SK-N-SH (cell line): ENCODE results near the gene CLIC3. TPM values are rescaled to one million over a fixed set of nuclear protein-coding genes. Genes with fewer than 3 reads are reported as not detected.

ENCODE experiments used
- CTCF ChIA-PET: fragments of 300-600, 350-600 bp; formaldehyde crosslinking; extraction: SDS; loops from one replicate; lab custom pipeline; 2021; lab: Yijun Ruan, JAX
- POLR2A ChIA-PET: fragments of 350-600 bp; sonication (Branson Sonifier 250); formaldehyde crosslinking; extraction: SDS; loops from one replicate; lab custom pipeline; 2020; ENCODE audit warnings: antibody characterized with exemption, inconsistent platforms; lab: Yijun Ruan, JAX
- DNase-seq: peaks from one replicate; pipeline ENCODE4 v3.0.0; 2012
- H2AFZ ChIP-seq: fragments of 200-600 bp; sonication (generic); 2 replicates; pipeline ENCODE4 v1.8.1; 2016; ENCODE audit warnings: antibody characterized with exemption, mild to moderate bottlenecking, low read depth
- H3F3A ChIP-seq: fragments of 200-600 bp; sonication (generic); replicated peaks from 2 replicates; pipeline ENCODE3; 2016; ENCODE audit warnings: antibody characterized with exemption, mild to moderate bottlenecking; ENCODE audit not compliant: insufficient read depth
- H3K27ac ChIP-seq, 2 experiments: fragments of 200-500 bp in 1 of 2; fragments of 200-600 bp in 1 of 2; sonication (Bioruptor generic) in 1 of 2; sonication (generic), shearing (Covaris generic) in 1 of 2; 2 replicates each; pipeline versions ENCODE4 v1.5.1 to v1.6.1; 2014 to 2016; ENCODE audit warnings: low read depth in 2 of 2, inconsistent platforms in 1 of 2, low read length in 1 of 2, mild to moderate bottlenecking in 1 of 2, mixed read lengths in 1 of 2
- H3K27me3 ChIP-seq: fragments of 200-600 bp; sonication (generic), shearing (Covaris generic); 2 replicates; pipeline ENCODE4 v1.6.1; 2016; ENCODE audit warnings: mixed run types; ENCODE audit not compliant: insufficient read depth
- H3K36me3 ChIP-seq, 2 experiments: fragments of 200-500 bp in 1 of 2; fragments of 200-600 bp in 1 of 2; sonication (Bioruptor generic) in 1 of 2; sonication (generic) in 1 of 2; replicated peaks in 1 of 2; 2 replicates each; pipeline versions ENCODE3 to v1.5.1; 2014 to 2016; ENCODE audit warnings: low read length in 1 of 2, mild to moderate bottlenecking in 1 of 2; ENCODE audit not compliant: insufficient read depth in 2 of 2, control insufficient read depth in 1 of 2
- H3K4me1 ChIP-seq, 2 experiments: fragments of 200-500 bp in 1 of 2; fragments of 200-600 bp in 1 of 2; sonication (Bioruptor generic) in 1 of 2; sonication (generic), shearing (Covaris generic) in 1 of 2; 2 replicates each; pipeline versions ENCODE4 v1.5.1 to v1.6.1; 2014 to 2016; ENCODE audit warnings: low read depth in 1 of 2, low read length in 1 of 2, mixed run types in 1 of 2; ENCODE audit not compliant: insufficient read depth in 2 of 2, control insufficient read depth in 1 of 2
- H3K4me2 ChIP-seq: fragments of 200-600 bp; sonication (generic), shearing (Covaris generic); 2 replicates; pipeline ENCODE4 v1.6.1; 2017; ENCODE audit warnings: mixed run types
- H3K4me3 ChIP-seq, 2 experiments: fragments of 200-500 bp in 1 of 2; fragments of 200-600 bp in 1 of 2; sonication (Bioruptor generic) in 1 of 2; sonication (generic), shearing (Covaris generic) in 1 of 2; 2 replicates each; pipeline versions ENCODE4 v1.5.1 to v1.8.1; 2014 to 2016; ENCODE audit warnings: low read depth in 2 of 2, inconsistent platforms in 1 of 2, low read length in 1 of 2, mild to moderate bottlenecking in 1 of 2, mixed read lengths in 1 of 2, moderate library complexity in 1 of 2
- H3K79me2 ChIP-seq: fragments of 200-600 bp; sonication (generic); 2 replicates; pipeline ENCODE4 v1.8.1; 2017; ENCODE audit warnings: mild to moderate bottlenecking; ENCODE audit not compliant: insufficient read depth
- H3K9ac ChIP-seq: fragments of 200-600 bp; sonication (generic); 2 replicates; pipeline ENCODE4 v1.6.1; 2017; ENCODE audit warnings: mixed run types
- H3K9me2 ChIP-seq: fragments of 200-600 bp; sonication (generic); 2 replicates; pipeline ENCODE4 v1.6.1; 2017; ENCODE audit warnings: mixed run types
- H3K9me3 ChIP-seq: fragments of 200-600 bp; sonication (generic); 2 replicates; pipeline ENCODE4 v1.6.1; 2017; ENCODE audit warnings: mixed run types, mild to moderate bottlenecking, moderate library complexity
- H4K20me1 ChIP-seq: fragments of 200-600 bp; sonication (generic); 2 replicates; pipeline ENCODE4 v1.6.1; 2017; ENCODE audit warnings: mild to moderate bottlenecking, mixed run types; ENCODE audit not compliant: insufficient read depth
- CHD2 ChIP-seq: fragments of 150-350 bp; IDR thresholded peaks from 2 replicates; pipeline ENCODE4 v1.6.1; 2018; ENCODE audit warnings: low read length; ENCODE audit not compliant: partially characterized antibody
- ELF1 ChIP-seq: IDR thresholded peaks from 2 replicates; pipeline ENCODE4 v1.4.0; 2012
- EZH2phosphoT487 ChIP-seq: fragments of 200-600 bp; sonication (generic); IDR thresholded peaks from 2 replicates; pipeline ENCODE4 v1.6.1; 2017; ENCODE audit warnings: low read depth, mixed run types, mild to moderate bottlenecking, antibody characterized with exemption, moderate library complexity, borderline replicate concordance
- FOXM1 ChIP-seq: IDR thresholded peaks from 2 replicates; pipeline ENCODE4 v1.4.0; 2012; ENCODE audit warnings: low read depth, mild to moderate bottlenecking
- GATA2 ChIP-seq: sonication (generic); formaldehyde crosslinking; IDR thresholded peaks from 2 replicates; pipeline ENCODE4 v1.5.0; 2020; ENCODE audit warnings: mild to moderate bottlenecking, missing genetic modification reagents
- MEF2A ChIP-seq: IDR thresholded peaks from 2 replicates; pipeline ENCODE4 v1.4.0; 2012; ENCODE audit warnings: low read depth, borderline replicate concordance
- MXI1 ChIP-seq: IDR thresholded peaks from 2 replicates; pipeline ENCODE4 v1.6.1; 2012; ENCODE audit warnings: mild to moderate bottlenecking, low read depth, low read length, improper control_type of control experiment
- NFIC ChIP-seq: IDR thresholded peaks from 2 replicates; pipeline ENCODE4 v1.4.0; 2012; ENCODE audit warnings: borderline replicate concordance
- RCOR1 ChIP-seq: fragments of 150-350 bp; IDR thresholded peaks from 2 replicates; pipeline ENCODE4 v1.6.1; 2017; ENCODE audit warnings: antibody characterized with exemption, low read length
- TAF1 ChIP-seq: IDR thresholded peaks from 2 replicates; pipeline ENCODE4 v1.6.1; 2012; ENCODE audit warnings: low read depth, mild to moderate bottlenecking, low read length, moderate library complexity, borderline replicate concordance
- TEAD4 ChIP-seq: IDR thresholded peaks from 2 replicates; pipeline ENCODE4 v1.4.0; 2012; ENCODE audit warnings: mild to moderate bottlenecking, borderline replicate concordance; ENCODE audit not compliant: insufficient read depth
- WGBS: methylation state at CpG from one replicate; pipeline ENCODE4 v1.1.6; 2017; ENCODE audit warnings: low lambda C conversion rate; 5-methylcytosine and 5-hydroxymethylcytosine counted together
- polyA plus RNA-seq, 3 experiments: library from polyadenylated mRNA; depleted of rRNA; stranded (reverse); fragments of >200 nt; gene quantifications; 2 replicates each; pipeline ENCODE4 v1.2.3, GENCODE V29; 2012
- TF ChIP-seq, protein P1 (sequence below): IDR thresholded peaks from 2 replicates; pipeline ENCODE4; 2012
- TF ChIP-seq, protein P2 (sequence below): IDR thresholded peaks from 2 replicates; pipeline ENCODE4 v1.4.0; 2012; ENCODE audit warnings: low read depth, borderline replicate concordance
- TF ChIP-seq, protein P3 (sequence below): fragments of 150-350 bp; IDR thresholded peaks from 2 replicates; pipeline ENCODE4 v1.6.1; 2016; ENCODE audit warnings: mild to moderate bottlenecking, low read depth, low read length

CLIC3 gene
- polyA plus RNA-seq, 1 of the 3 experiments (the other 2 are of a cell fraction), result 1.0 TPM

DNA sequence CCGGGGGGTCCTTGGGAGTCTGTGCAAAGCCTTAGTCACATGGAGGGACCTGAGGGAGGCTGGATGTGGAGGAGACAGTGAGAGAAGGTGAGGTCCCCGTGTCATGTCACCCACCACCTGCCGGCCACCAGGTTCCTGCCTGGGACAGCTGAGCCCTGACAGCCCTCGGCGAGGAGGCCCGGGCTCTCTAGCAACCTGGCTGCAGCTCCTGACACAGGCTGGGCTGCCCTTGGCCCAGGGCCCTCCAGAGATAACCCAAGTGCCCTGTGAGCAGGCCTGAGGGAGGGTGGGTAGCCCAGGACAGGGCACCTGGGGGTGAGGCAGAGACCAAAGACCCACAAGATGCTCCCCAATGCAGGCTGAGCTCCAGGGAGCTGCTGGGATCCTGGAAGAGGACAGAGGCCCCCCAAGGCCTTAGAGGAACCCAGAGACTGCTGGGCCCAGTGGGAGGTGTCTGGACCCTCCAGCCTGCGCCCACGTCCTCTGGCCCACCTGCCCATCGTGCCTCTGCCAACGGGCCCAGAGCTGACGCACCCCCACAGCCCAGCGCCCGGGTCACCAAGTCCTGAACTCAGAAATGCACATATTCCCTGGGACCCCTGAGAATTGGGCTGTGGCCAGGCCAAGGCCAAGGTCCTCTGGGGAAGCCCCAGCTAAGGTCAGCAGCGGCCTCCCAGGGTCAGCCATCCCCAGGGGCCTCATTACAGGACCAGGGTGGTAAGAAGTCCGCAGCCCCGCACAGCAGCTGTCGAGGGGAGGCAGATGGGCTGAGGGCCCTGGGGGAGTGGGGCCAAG, 27.8 kb downstream of the CLIC3 start:
- Histone ChIP-seq H3K36me3 (no peaks in the 10 kb centered on the region), H3K4me2 (no peak overlapping the region), H3K4me3 (no peak overlapping the region), H3K79me2 (no peaks in the 10 kb centered on the region), H3K9me3 (no peaks in the 10 kb centered on the region), H3K9ac (no peak overlapping the region), H2AFZ (no peak overlapping the region), H4K20me1 (no peaks in the 10 kb centered on the region), H3K9me2 (no peaks in the 10 kb centered on the region), H3K4me1 (peaks cover 0 to 2% of the 10 kb centered on the region in 2 experiments; a peak in 1 of 4 replicates), H3F3A (no peaks in the 10 kb centered on the region), H3K27me3 (no peaks in the 10 kb centered on the region), H3K27ac (no peak overlapping the region)
- CTCF ChIA-PET, result interaction anchor here (1.1 to 1.8 kb wide), 3 partner anchors 21 to 67 kb away, joined by 3 to 4 read pairs (median 3); no protein-coding TSS in a partner anchor
- TF ChIP-seq CHD2 (no peak), RCOR1 (no peak), ELF1 (no peak), TAF1 (no peak), FOXM1 (no peak), TEAD4 (no peak), GATA2 (no peak), EZH2phosphoT487 (no peak), MXI1 (no peak), NFIC (no peak), MEF2A (no peak)
- TF ChIP-seq, protein P1, sequence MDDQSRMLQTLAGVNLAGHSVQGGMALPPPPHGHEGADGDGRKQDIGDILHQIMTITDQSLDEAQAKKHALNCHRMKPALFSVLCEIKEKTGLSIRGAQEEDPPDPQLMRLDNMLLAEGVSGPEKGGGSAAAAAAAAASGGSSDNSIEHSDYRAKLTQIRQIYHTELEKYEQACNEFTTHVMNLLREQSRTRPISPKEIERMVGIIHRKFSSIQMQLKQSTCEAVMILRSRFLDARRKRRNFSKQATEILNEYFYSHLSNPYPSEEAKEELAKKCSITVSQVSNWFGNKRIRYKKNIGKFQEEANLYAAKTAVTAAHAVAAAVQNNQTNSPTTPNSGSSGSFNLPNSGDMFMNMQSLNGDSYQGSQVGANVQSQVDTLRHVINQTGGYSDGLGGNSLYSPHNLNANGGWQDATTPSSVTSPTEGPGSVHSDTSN, result no peak
- TF ChIP-seq, protein P2, sequence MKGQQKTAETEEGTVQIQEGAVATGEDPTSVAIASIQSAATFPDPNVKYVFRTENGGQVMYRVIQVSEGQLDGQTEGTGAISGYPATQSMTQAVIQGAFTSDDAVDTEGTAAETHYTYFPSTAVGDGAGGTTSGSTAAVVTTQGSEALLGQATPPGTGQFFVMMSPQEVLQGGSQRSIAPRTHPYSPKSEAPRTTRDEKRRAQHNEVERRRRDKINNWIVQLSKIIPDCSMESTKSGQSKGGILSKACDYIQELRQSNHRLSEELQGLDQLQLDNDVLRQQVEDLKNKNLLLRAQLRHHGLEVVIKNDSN, result no peak
- TF ChIP-seq, protein P3, sequence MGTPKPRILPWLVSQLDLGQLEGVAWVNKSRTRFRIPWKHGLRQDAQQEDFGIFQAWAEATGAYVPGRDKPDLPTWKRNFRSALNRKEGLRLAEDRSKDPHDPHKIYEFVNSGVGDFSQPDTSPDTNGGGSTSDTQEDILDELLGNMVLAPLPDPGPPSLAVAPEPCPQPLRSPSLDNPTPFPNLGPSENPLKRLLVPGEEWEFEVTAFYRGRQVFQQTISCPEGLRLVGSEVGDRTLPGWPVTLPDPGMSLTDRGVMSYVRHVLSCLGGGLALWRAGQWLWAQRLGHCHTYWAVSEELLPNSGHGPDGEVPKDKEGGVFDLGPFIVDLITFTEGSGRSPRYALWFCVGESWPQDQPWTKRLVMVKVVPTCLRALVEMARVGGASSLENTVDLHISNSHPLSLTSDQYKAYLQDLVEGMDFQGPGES, result no peak
- POLR2A ChIA-PET, result no interaction called here
- no peak for DNase-seq
- WGBS, result 91% methylated on average over 7 of the region's 17 CpGs
